ENCODE data around the gene CSPG5. TPM values are rescaled to one million over a fixed set of nuclear protein-coding genes. Genes with fewer than 3 reads are reported as not detected.

The CSPG5 gene
- total RNA-seq, 1 experiment from 2014 or later: 3.8 TPM

GRCh38 chr3:47573190-47574172, 5.2 kb downstream of the CSPG5 start:
- ChIA-PET POLR2A (no interaction called here), CTCF (no interaction called here), RAD21 (ENCODE audit: low non-redundant PET in 1 of 2, low total read pairs in 2 of 2, uncharacterized antibody in 2 of 2, unreplicated experiment in 2 of 2) (no interaction called here)
- H3K9ac ChIP-seq (ENCODE audit: low read length): no peak overlapping the region
- no peak for ATAC-seq
- intact Hi-C loops (cut with micrococcal nuclease): no loop called here
- no TSS peak for BruUV-seq (replicated peaks)
- H3K9me3 ChIP-seq (ENCODE audit: control insufficient read depth in 1 of 2, insufficient read depth in 1 of 2, low read depth in 1 of 2, low read length in 2 of 2): no peaks in the 10 kb centered on the region
- H4K20me1 ChIP-seq (ENCODE audit: insufficient read depth): no peaks in the 10 kb centered on the region
- H3K4me3 ChIP-seq (replicated peaks in 1 of 2; ENCODE audit: low read depth in 1 of 2, low read length in 2 of 2): no peak overlapping the region
- no peaks in the 10 kb centered on the region for H3K27me3 ChIP-seq (ENCODE audit: insufficient read depth, low read length)
- no peaks in the 10 kb centered on the region for H3K9me2 ChIP-seq (ENCODE audit: insufficient read depth)
- H3K4me2 ChIP-seq (ENCODE audit: low read length): no peak overlapping the region
- no peak for DNase-seq (ENCODE audit: low read depth, low spot score)
- peaks cover 0 to 16% of the 10 kb centered on the region in 2 experiments; a peak in 3 of 4 replicates for H3K4me1 ChIP-seq (ENCODE audit: control insufficient read depth in 1 of 2, insufficient read depth in 2 of 2, low read length in 2 of 2)
- no peaks in the 10 kb centered on the region for H3K79me2 ChIP-seq (ENCODE audit: insufficient read depth, low read length)
- no peak overlapping the region for H2AFZ ChIP-seq (ENCODE audit: low read depth, low read length, poor library complexity, severe bottlenecking)
- H3K36me3 ChIP-seq (ENCODE audit: control insufficient read depth in 1 of 2, insufficient read depth in 2 of 2, low read length in 2 of 2): no peaks in the 10 kb centered on the region
- H3K27ac ChIP-seq (ENCODE audit: low read depth, low read length): no peak overlapping the region
- TF ChIP-seq CEBPB (IDR thresholded peaks at IDR 0.05; ENCODE audit: low read depth) (no peak), YY1 (IDR thresholded peaks at IDR 0.05; ENCODE audit: extremely low read depth, insufficient replicate concordance, low read depth, low read length) (no peak), TCF7L2 (IDR thresholded peaks at IDR 0.05; ENCODE audit: borderline replicate concordance, extremely low read depth, insufficient read depth, insufficient read length) (no peak), ZNF274 (IDR thresholded peaks at IDR 0.05; ENCODE audit: low read depth, low read length) (no peak)

DNA sequence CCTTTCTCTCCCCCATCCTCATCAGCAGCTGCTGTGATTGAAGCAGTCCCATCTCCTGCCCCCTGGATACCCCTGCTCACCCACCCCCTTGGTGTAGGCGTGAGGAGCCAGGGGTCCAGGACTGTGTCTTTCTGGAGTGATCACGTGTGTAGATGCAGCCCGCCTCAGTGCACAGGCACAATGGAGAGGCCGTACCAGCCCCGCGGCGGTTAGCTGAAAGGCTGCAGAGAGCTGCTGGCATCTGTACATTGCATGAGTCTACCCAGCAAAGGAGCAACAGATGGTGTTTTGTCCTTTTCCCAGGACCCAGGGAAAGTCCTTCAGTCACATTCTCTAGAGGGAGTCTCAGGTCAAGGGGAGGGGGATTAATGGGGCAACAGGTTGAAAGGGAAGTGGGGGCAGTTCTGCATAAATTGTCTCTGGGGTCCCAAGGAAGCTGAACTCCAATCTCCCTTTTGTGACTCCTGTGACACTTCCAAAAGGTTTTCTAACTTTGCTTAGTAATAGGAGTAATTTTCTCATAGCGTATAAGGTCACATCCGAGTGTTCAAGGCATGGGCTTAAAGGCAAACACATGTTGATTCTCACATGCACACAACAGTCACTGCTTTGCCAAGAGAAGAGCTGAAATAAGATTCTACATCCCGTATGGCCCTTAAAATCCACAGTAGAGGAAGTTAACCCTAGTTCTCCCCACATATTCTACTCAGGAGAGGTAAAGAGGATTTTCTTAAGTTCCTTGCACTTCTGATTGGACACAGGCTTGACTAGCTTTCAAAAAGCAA, 7.1 kb downstream of the CSPG5 start:
- no peak overlapping the region for H3K4me3 ChIP-seq (replicated peaks in 1 of 2; ENCODE audit: low read depth in 1 of 2, low read length in 2 of 2)
- no peak overlapping the region for H3K27ac ChIP-seq (ENCODE audit: low read depth, low read length)
- no TSS peak for BruUV-seq (replicated peaks)
- intact Hi-C loops (cut with micrococcal nuclease): no loop called here
- TF ChIP-seq SP1 (IDR thresholded peaks at IDR 0.05; ENCODE audit: low read depth) (no peak), MAX (IDR thresholded peaks at IDR 0.05) (no peak), EZH2phosphoT487 (IDR thresholded peaks at IDR 0.05; ENCODE audit: borderline replicate concordance) (no peak), CBX3 (IDR thresholded peaks at IDR 0.05; ENCODE audit: low read depth) (no peak), SIN3A (IDR thresholded peaks at IDR 0.05; ENCODE audit: low read depth) (no peak), ATF3 (IDR thresholded peaks at IDR 0.05) (no peak), TCF7L2 (IDR thresholded peaks at IDR 0.05; ENCODE audit: borderline replicate concordance, extremely low read depth, insufficient read depth, insufficient read length) (no peak), POLR2AphosphoS5 (IDR thresholded peaks at IDR 0.05; ENCODE audit: low read depth, low read length) (no peak), JUND (IDR thresholded peaks at IDR 0.05) (no peak), YY1 (IDR thresholded peaks at IDR 0.05; ENCODE audit: extremely low read depth, insufficient replicate concordance, low read depth, low read length) (no peak), ELF1 (IDR thresholded peaks at IDR 0.05; ENCODE audit: borderline replicate concordance, low read depth) (no peak)
- TF ChIP-seq, protein P1, sequence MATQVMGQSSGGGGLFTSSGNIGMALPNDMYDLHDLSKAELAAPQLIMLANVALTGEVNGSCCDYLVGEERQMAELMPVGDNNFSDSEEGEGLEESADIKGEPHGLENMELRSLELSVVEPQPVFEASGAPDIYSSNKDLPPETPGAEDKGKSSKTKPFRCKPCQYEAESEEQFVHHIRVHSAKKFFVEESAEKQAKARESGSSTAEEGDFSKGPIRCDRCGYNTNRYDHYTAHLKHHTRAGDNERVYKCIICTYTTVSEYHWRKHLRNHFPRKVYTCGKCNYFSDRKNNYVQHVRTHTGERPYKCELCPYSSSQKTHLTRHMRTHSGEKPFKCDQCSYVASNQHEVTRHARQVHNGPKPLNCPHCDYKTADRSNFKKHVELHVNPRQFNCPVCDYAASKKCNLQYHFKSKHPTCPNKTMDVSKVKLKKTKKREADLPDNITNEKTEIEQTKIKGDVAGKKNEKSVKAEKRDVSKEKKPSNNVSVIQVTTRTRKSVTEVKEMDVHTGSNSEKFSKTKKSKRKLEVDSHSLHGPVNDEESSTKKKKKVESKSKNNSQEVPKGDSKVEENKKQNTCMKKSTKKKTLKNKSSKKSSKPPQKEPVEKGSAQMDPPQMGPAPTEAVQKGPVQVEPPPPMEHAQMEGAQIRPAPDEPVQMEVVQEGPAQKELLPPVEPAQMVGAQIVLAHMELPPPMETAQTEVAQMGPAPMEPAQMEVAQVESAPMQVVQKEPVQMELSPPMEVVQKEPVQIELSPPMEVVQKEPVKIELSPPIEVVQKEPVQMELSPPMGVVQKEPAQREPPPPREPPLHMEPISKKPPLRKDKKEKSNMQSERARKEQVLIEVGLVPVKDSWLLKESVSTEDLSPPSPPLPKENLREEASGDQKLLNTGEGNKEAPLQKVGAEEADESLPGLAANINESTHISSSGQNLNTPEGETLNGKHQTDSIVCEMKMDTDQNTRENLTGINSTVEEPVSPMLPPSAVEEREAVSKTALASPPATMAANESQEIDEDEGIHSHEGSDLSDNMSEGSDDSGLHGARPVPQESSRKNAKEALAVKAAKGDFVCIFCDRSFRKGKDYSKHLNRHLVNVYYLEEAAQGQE (IDR thresholded peaks at IDR 0.05; ENCODE audit: low read depth): no peak
- H2AFZ ChIP-seq (ENCODE audit: low read depth, low read length, poor library complexity, severe bottlenecking): no peak overlapping the region
- no peaks in the 10 kb centered on the region for H3K36me3 ChIP-seq (ENCODE audit: control insufficient read depth in 1 of 2, insufficient read depth in 2 of 2, low read length in 2 of 2)
- H3K9ac ChIP-seq (ENCODE audit: low read length): no peak overlapping the region
- DNase-seq (ENCODE audit: low read depth, low spot score): no peak
- ATAC-seq: no peak
- H3K4me1 ChIP-seq (ENCODE audit: control insufficient read depth in 1 of 2, insufficient read depth in 2 of 2, low read length in 2 of 2): peaks cover 0 to 12% of the 10 kb centered on the region in 2 experiments; a peak in 3 of 4 replicates
- POLR2A ChIA-PET: no interaction called here
- CTCF ChIA-PET: no interaction called here
- no peaks in the 10 kb centered on the region for H3K9me2 ChIP-seq (ENCODE audit: insufficient read depth)
- no peaks in the 10 kb centered on the region for H3K27me3 ChIP-seq (ENCODE audit: insufficient read depth, low read length)
- RAD21 ChIA-PET (ENCODE audit: low non-redundant PET in 1 of 2, low total read pairs in 2 of 2, uncharacterized antibody in 2 of 2, unreplicated experiment in 2 of 2): no interaction called here
- no peaks in the 10 kb centered on the region for H3K9me3 ChIP-seq (ENCODE audit: control insufficient read depth in 1 of 2, insufficient read depth in 1 of 2, low read depth in 1 of 2, low read length in 2 of 2)
- no peaks in the 10 kb centered on the region for H3K79me2 ChIP-seq (ENCODE audit: insufficient read depth, low read length)
- no peaks in the 10 kb centered on the region for H4K20me1 ChIP-seq (ENCODE audit: insufficient read depth)
- no peak overlapping the region for H3K4me2 ChIP-seq (ENCODE audit: low read length)

All from HCT116 (cell line).